Adrenal gland (tissue), 5 donors: ENCODE data around the gene NBPF19.
"Not testable (repeated sequence)": the region's sequence is repeated elsewhere in the genome, so short reads cannot be mapped to it uniquely, and the experiment has no call there.

ENCODE experiments used
- POLR2A ChIP-seq, 2 donors: fragments of 450-650 bp; IDR thresholded peaks; one replicate each; pipeline ENCODE4 v1.6.1; 2017; ENCODE audit warnings: antibody characterized with exemption in 2 of 2, mild to moderate bottlenecking in 2 of 2, moderate library complexity in 1 of 2
- TF ChIP-seq, protein P1 (sequence below), 6 experiments: fragments of 450-650 bp in 4 of 6; fragments of 200-600 bp in 2 of 6; sonication (generic) in 1 of 6; IDR thresholded peaks; 1 replicate in 5 of 6; 2 replicates in 1 of 6; pipeline versions ENCODE4 v1.5.1 to v1.8.0; 2016 to 2021; ENCODE audit warnings: antibody characterized with exemption in 6 of 6, mild to moderate bottlenecking in 2 of 6, moderate library complexity in 1 of 6
- donor health status: DM: no; HTN: no; CAD: no.

DNA sequence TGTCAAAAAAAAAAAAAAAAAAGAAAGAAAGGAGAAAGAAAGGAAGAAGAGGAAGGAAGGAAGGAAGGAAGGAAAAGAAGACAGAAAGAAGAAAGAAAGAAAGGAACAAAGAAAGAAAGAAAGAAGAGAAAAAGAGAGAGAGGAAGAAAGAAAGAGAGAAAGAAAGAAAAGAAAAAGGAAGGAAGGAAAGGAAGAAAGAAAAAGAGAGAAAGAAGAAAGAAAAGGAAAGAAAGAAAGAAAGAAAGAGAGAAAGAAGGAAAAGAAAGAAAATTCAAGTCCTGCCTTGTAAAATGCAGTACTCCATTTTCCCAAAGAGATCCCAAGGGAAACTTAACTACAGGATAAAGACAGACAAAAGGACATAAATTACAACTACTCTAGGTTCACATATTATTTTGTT is 97.9 kb downstream of the NBPF19 start:
- TF ChIP-seq, protein P1, sequence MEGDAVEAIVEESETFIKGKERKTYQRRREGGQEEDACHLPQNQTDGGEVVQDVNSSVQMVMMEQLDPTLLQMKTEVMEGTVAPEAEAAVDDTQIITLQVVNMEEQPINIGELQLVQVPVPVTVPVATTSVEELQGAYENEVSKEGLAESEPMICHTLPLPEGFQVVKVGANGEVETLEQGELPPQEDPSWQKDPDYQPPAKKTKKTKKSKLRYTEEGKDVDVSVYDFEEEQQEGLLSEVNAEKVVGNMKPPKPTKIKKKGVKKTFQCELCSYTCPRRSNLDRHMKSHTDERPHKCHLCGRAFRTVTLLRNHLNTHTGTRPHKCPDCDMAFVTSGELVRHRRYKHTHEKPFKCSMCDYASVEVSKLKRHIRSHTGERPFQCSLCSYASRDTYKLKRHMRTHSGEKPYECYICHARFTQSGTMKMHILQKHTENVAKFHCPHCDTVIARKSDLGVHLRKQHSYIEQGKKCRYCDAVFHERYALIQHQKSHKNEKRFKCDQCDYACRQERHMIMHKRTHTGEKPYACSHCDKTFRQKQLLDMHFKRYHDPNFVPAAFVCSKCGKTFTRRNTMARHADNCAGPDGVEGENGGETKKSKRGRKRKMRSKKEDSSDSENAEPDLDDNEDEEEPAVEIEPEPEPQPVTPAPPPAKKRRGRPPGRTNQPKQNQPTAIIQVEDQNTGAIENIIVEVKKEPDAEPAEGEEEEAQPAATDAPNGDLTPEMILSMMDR (IDR thresholded peaks at IDR 0.05): not testable (repeated sequence)
- TF ChIP-seq POLR2A (IDR thresholded peaks at IDR 0.05): not testable (repeated sequence)
